Endothelial cell of umbilical vein (primary cell): ENCODE data around the gene CYTH1. TPM values are rescaled to one million over a fixed set of nuclear protein-coding genes. Genes with fewer than 3 reads are reported as not detected.

Experiments
- BruUV-seq: library from RNA; stranded (reverse); fragments of 400-500 nt; replicated peaks from 2 replicates; lab custom pipeline; 2021; lab: Mats Ljungman, UMichigan
- CTCF ChIA-PET: fragments of 300-600, 350-600 bp; sonication (Branson Sonifier 250); formaldehyde crosslinking; loops from one replicate; lab custom pipeline; 2021; ENCODE audit warnings: antibody characterized with exemption, inconsistent platforms; lab: Charles Lee
- POLR2A ChIA-PET: fragments of 300-600, 350-600 bp; sonication (Branson Sonifier 250); formaldehyde crosslinking; loops from one replicate; lab custom pipeline; 2021; ENCODE audit warnings: antibody characterized with exemption, inconsistent platforms; lab: Charles Lee
- DNase-seq: peaks from one replicate; pipeline ENCODE4 v3.0.0-alpha.2; 2011; ENCODE audit warnings: low read depth, low spot score
- FAIRE-seq: peaks from 2 replicates; lab custom pipeline; 2011; peaks lifted over from hg19 to GRCh38; lab: Jason Lieb, UNC
- H2AFZ ChIP-seq: 2 replicates; pipeline ENCODE4 v1.6.0; 2012; ENCODE audit warnings: low read depth, low read length, control low read depth, inconsistent platforms
- H3K27ac ChIP-seq: 2 replicates; pipeline ENCODE4 v1.5.1; 2011; ENCODE audit warnings: low read depth, mild to moderate bottlenecking, control low read depth, low read length, moderate library complexity; ENCODE audit not compliant: insufficient read depth
- H3K27me3 ChIP-seq, 2 experiments: 2 replicates each; pipeline versions ENCODE4 v1.6.0 to v1.6.1; 2011; ENCODE audit warnings: low read length in 2 of 2, mixed read lengths in 1 of 2; ENCODE audit not compliant: control insufficient read depth in 2 of 2, insufficient read depth in 2 of 2
- H3K36me3 ChIP-seq, 2 experiments: 2 replicates in 1 of 2; 3 replicates in 1 of 2; pipeline ENCODE4 v1.5.1; 2011; ENCODE audit warnings: low read length in 2 of 2, mild to moderate bottlenecking in 1 of 2, moderate library complexity in 1 of 2; ENCODE audit not compliant: control insufficient read depth in 2 of 2, insufficient read depth in 2 of 2; ENCODE audit errors: extremely low read depth in 1 of 2
- H3K4me1 ChIP-seq: 3 replicates; pipeline ENCODE4 v1.5.1; 2011; ENCODE audit warnings: mild to moderate bottlenecking, low read length; ENCODE audit not compliant: control insufficient read depth, insufficient read depth; ENCODE audit errors: extremely low read depth
- H3K4me2 ChIP-seq: 2 replicates; pipeline ENCODE4 v1.6.1; 2011; ENCODE audit warnings: low read length, control low read depth, mixed read lengths; ENCODE audit not compliant: insufficient read depth
- H3K4me3 ChIP-seq, 3 experiments: fragments of 200-600 bp in 1 of 3; sonication (generic), shearing (Covaris generic) in 1 of 3; replicated peaks in 1 of 3; 2 replicates each; pipeline ENCODE4 v1.5.1; 2011 to 2016; ENCODE audit warnings: control low read depth in 3 of 3, low read length in 3 of 3, mild to moderate bottlenecking in 2 of 3, inconsistent platforms in 1 of 3, low read depth in 1 of 3, moderate library complexity in 1 of 3; ENCODE audit not compliant: insufficient read depth in 1 of 3
- H3K79me2 ChIP-seq: 2 replicates; pipeline ENCODE4 v1.6.0; 2012; ENCODE audit warnings: low read length, inconsistent platforms; ENCODE audit not compliant: control insufficient read depth, insufficient read depth
- H3K9ac ChIP-seq: replicated peaks from 2 replicates; pipeline ENCODE3; 2011; ENCODE audit warnings: low read length, control low read depth; ENCODE audit not compliant: insufficient read depth; ENCODE audit errors: extremely low read depth
- H3K9me1 ChIP-seq: replicated peaks from 3 replicates; pipeline ENCODE4 v1.6.0; 2011; ENCODE audit warnings: mild to moderate bottlenecking, low read length; ENCODE audit not compliant: control insufficient read depth, insufficient read depth; ENCODE audit errors: extremely low read depth
- H3K9me3 ChIP-seq: replicated peaks from 2 replicates; pipeline ENCODE4 v1.5.1; 2012; ENCODE audit warnings: low read length, inconsistent platforms; ENCODE audit not compliant: control insufficient read depth, insufficient read depth
- H4K20me1 ChIP-seq: replicated peaks from 2 replicates; pipeline ENCODE3; 2011; ENCODE audit warnings: mild to moderate bottlenecking, low read length; ENCODE audit not compliant: control insufficient read depth, insufficient read depth; ENCODE audit errors: extremely low read depth
- CTCF ChIP-seq, 2 donors: IDR thresholded peaks; 1 replicate in 1 of 2; 2 replicates in 1 of 2; pipeline ENCODE4 v1.5.1; 2011; ENCODE audit warnings: low read length in 2 of 2, mild to moderate bottlenecking in 2 of 2, moderate library complexity in 2 of 2, control low read depth in 1 of 2, inconsistent platforms in 1 of 2, low read depth in 1 of 2; ENCODE audit not compliant: insufficient read depth in 1 of 2; ENCODE audit errors: extremely low read depth in 1 of 2
- EZH2 ChIP-seq: IDR thresholded peaks from 2 replicates; pipeline ENCODE4 v1.6.1; 2012; ENCODE audit warnings: borderline replicate concordance, low read depth, mild to moderate bottlenecking, moderate library complexity, low read length, inconsistent platforms; ENCODE audit not compliant: severe bottlenecking
- FOS ChIP-seq: IDR thresholded peaks from 2 replicates; pipeline ENCODE4 v1.6.1; 2011; ENCODE audit warnings: mild to moderate bottlenecking, low read length, moderate library complexity, borderline replicate concordance; ENCODE audit not compliant: insufficient read depth
- GATA2 ChIP-seq: IDR thresholded peaks from 2 replicates; pipeline ENCODE4 v1.7.0; 2011; ENCODE audit warnings: low read depth, mild to moderate bottlenecking, moderate library complexity, mixed read lengths, low read length; ENCODE audit not compliant: insufficient read length, insufficient read depth
- JUN ChIP-seq: IDR thresholded peaks from 2 replicates; pipeline ENCODE4 v1.6.1; 2011; ENCODE audit warnings: borderline replicate concordance, low read depth; ENCODE audit not compliant: insufficient read length, insufficient read depth
- MAX ChIP-seq: IDR thresholded peaks from 2 replicates; pipeline ENCODE4 v1.6.1; 2011; ENCODE audit not compliant: insufficient read depth, insufficient read length
- MYC ChIP-seq: IDR thresholded peaks from one replicate; pipeline ENCODE4 v1.6.1; 2011; ENCODE audit warnings: mild to moderate bottlenecking, low read depth, low read length
- POLR2A ChIP-seq: IDR thresholded peaks from 2 replicates; pipeline ENCODE4 v1.6.1; 2012; ENCODE audit warnings: low read depth, mild to moderate bottlenecking, control low read depth, low read length
- POLR2AphosphoS5 ChIP-seq: IDR thresholded peaks from 2 replicates; pipeline ENCODE4 v1.6.1; 2012; ENCODE audit warnings: low read depth, mild to moderate bottlenecking, control low read depth, low read length, moderate library complexity; ENCODE audit not compliant: insufficient read depth
- dilution Hi-C: fragments of 300-500 bp; cut with MboI; formaldehyde crosslinking; loops from one replicate; pipeline ENCODE4 v1.15.0; 2019; ENCODE audit warnings: low sequenced_read_pairs; ENCODE audit not compliant: extremely low pct_ligation_motif_present
- intact Hi-C: fragments of 100-400 bp; cut with micrococcal nuclease; formaldehyde crosslinking; loops from one replicate; pipeline ENCODE4 v1.10.0; 2022
- polyA plus RNA-seq, 4 experiments: library from polyadenylated mRNA; depleted of rRNA in 3 of 4; stranded (reverse) in 3 of 4; unstranded in 1 of 4; fragments of >200 nt; gene quantifications; 2 replicates each; pipeline versions ENCODE4 v1.2.1 to v1.2.3, GENCODE V29; 2011 to 2012; ENCODE audit warnings: missing spikeins in 1 of 4
- total RNA-seq: library from RNA; stranded (reverse); gene quantifications from 2 replicates; pipeline ENCODE4 v1.2.3, GENCODE V29; 2021

CYTH1 gene
- total and polyA plus RNA-seq, 2 donors (not counting 3 experiments of a cell fraction or from before 2014, with no cell fraction given): 35.9 to 49.9 TPM

- BruUV-seq: no TSS peak
Observed at GRCh38 chr17:78824240-78824639, 42.2 kb upstream of the CYTH1 start.

More at GRCh38 chr17:78824240-78824639, 42.2 kb upstream of the CYTH1 start:
- H3K27ac ChIP-seq: no peak overlapping the region
- dilution Hi-C loops (no loop called here), intact Hi-C loops (no loop called here)
- H2AFZ ChIP-seq: no peak overlapping the region
- no peak overlapping the region for H3K4me2 ChIP-seq
- no peak overlapping the region for H3K4me3 ChIP-seq
- no peaks in the 10 kb centered on the region for H4K20me1 ChIP-seq
- no peaks in the 10 kb centered on the region for H3K9me1 ChIP-seq
- TF ChIP-seq MYC (no peak), FOS (no peak), POLR2A (no peak), JUN (no peak), MAX (no peak), CTCF (IDR thresholded peaks at IDR 0.05; ENCODE audit: extremely low read depth in 1 of 2, insufficient read depth in 1 of 2, low read depth in 1 of 2, low read length in 2 of 2) (no peak), EZH2 (no peak), POLR2AphosphoS5 (no peak), GATA2 (no peak)
- ChIA-PET CTCF (no interaction called here), POLR2A (no interaction called here)
- peaks cover 4% of the 10 kb centered on the region for H3K79me2 ChIP-seq
- DNase-seq (no peak), FAIRE-seq (no peak)
- no peak overlapping the region for H3K9ac ChIP-seq
- no peaks in the 10 kb centered on the region for H3K27me3 ChIP-seq
- H3K9me3 ChIP-seq: no peaks in the 10 kb centered on the region
- H3K4me1 ChIP-seq: peaks cover 10% of the 10 kb centered on the region
- H3K36me3 ChIP-seq: peaks cover 7 to 41% of the 10 kb centered on the region in 2 experiments
